GM23338 (cell line): Measurements from ENCODE around the gene SFRP5. TPM values are rescaled to one million over a fixed set of nuclear protein-coding genes. Genes with fewer than 3 reads are reported as not detected.

Experiments
- ATAC-seq: fragments of 200-7000 bp; cut with Tn5 transposase; 3 replicates; pipeline ENCODE4 v1.9.1; 2020
- DNase-seq: peaks from one replicate; pipeline ENCODE4 v3.0.0-alpha.2; 2015; ENCODE audit warnings: low spot score
- H2AFZ ChIP-seq: fragments of 200-600 bp; sonication (generic); 2 replicates; pipeline ENCODE4 v1.8.0; 2016; ENCODE audit warnings: antibody characterized with exemption, mild to moderate bottlenecking, moderate library complexity
- H3F3A ChIP-seq: fragments of 200-600 bp; sonication (generic); replicated peaks from 2 replicates; pipeline ENCODE4 v1.8.0; 2017; ENCODE audit warnings: antibody characterized with exemption, mixed run types, low read depth
- H3K27ac ChIP-seq: fragments of 200-600 bp; sonication (generic); 2 replicates; pipeline ENCODE4 v1.6.1; 2016; ENCODE audit warnings: low read depth
- H3K27me3 ChIP-seq: fragments of 200-600 bp; sonication (generic); 2 replicates; pipeline ENCODE4 v1.8.0; 2016; ENCODE audit warnings: mild to moderate bottlenecking, mixed run types, moderate library complexity; ENCODE audit not compliant: insufficient read depth
- H3K36me3 ChIP-seq: fragments of 200-600 bp; sonication (generic); 2 replicates; pipeline ENCODE4 v1.8.0; 2016; ENCODE audit warnings: mild to moderate bottlenecking; ENCODE audit not compliant: insufficient read depth
- H3K4me1 ChIP-seq: fragments of 200-600 bp; sonication (generic); 2 replicates; pipeline ENCODE4 v1.8.0; 2016; ENCODE audit warnings: mild to moderate bottlenecking, moderate library complexity; ENCODE audit not compliant: insufficient read depth
- H3K4me2 ChIP-seq: fragments of 200-600 bp; sonication (generic); 2 replicates; pipeline ENCODE4 v1.7.1; 2017; ENCODE audit warnings: mixed run types
- H3K4me3 ChIP-seq: fragments of 200-600 bp; sonication (generic); 2 replicates; pipeline ENCODE4 v1.6.1; 2016; ENCODE audit warnings: mixed run types
- H3K79me2 ChIP-seq: fragments of 200-600 bp; sonication (generic); replicated peaks from 2 replicates; pipeline ENCODE4 v1.8.0; 2017; ENCODE audit warnings: mild to moderate bottlenecking; ENCODE audit not compliant: insufficient read depth
- H3K9me2 ChIP-seq: fragments of 200-600 bp; sonication (generic); 2 replicates; pipeline ENCODE4 v1.8.0; 2017; ENCODE audit not compliant: insufficient read depth
- H4K20me1 ChIP-seq: fragments of 200-600 bp; sonication (generic); replicated peaks from 2 replicates; pipeline ENCODE4 v1.8.0; 2017; ENCODE audit warnings: mild to moderate bottlenecking; ENCODE audit not compliant: insufficient read depth
- H3K27ac Mint-ChIP-seq: 2 replicates; pipeline ENCODE4 v1.8.0; 2020; ENCODE audit warnings: inconsistent platforms, mild to moderate bottlenecking, moderate library complexity, mixed read lengths
- H3K27me3 Mint-ChIP-seq: 3 replicates; pipeline ENCODE4 v1.8.0; 2022; ENCODE audit warnings: low read depth, mild to moderate bottlenecking, moderate library complexity, mixed read lengths, inconsistent platforms; ENCODE audit not compliant: insufficient read depth, poor library complexity
- H3K36me3 Mint-ChIP-seq: 3 replicates; pipeline ENCODE4 v1.8.0; 2021; ENCODE audit warnings: low read depth, mild to moderate bottlenecking, inconsistent platforms, moderate library complexity, mixed read lengths
- H3K4me1 Mint-ChIP-seq: 3 replicates; pipeline ENCODE4 v1.8.0; 2020; ENCODE audit warnings: mild to moderate bottlenecking, inconsistent platforms, mixed read lengths
- H3K4me3 Mint-ChIP-seq: 3 replicates; pipeline ENCODE4 v1.8.0; 2021; ENCODE audit warnings: moderate library complexity, mild to moderate bottlenecking, inconsistent platforms, mixed read lengths
- H3K9me3 Mint-ChIP-seq: 3 replicates; pipeline ENCODE4 v1.8.0; 2020; ENCODE audit warnings: moderate library complexity, mild to moderate bottlenecking, inconsistent platforms, mixed read lengths
- CREB1 ChIP-seq: fragments of 250-450 bp; sonication (Bioruptor Pico); IDR thresholded peaks from 2 replicates; pipeline ENCODE4 v1.5.0; 2020; ENCODE audit warnings: low read depth, mild to moderate bottlenecking, moderate library complexity
- CTCF ChIP-seq, 2 experiments: fragments of 200-600 bp in 1 of 2; sonication (generic) in 1 of 2; conservative IDR thresholded peaks; 2 replicates each; pipeline versions ENCODE4 v1.5.1 to v1.6.1; 2016 to 2017; ENCODE audit warnings: antibody characterized with exemption in 2 of 2, low read depth in 2 of 2, mild to moderate bottlenecking in 2 of 2, moderate library complexity in 1 of 2
- ETS1 ChIP-seq: IDR thresholded peaks from 2 replicates; pipeline ENCODE4 v1.6.1; 2016; ENCODE audit warnings: antibody characterized with exemption
- EZH2phosphoT487 ChIP-seq: fragments of 200-600 bp; sonication (generic); IDR thresholded peaks from one replicate; pipeline ENCODE4 v1.8.1; 2018; ENCODE audit warnings: antibody characterized with exemption; ENCODE audit not compliant: unreplicated experiment
- JUNB ChIP-seq: IDR thresholded peaks from one replicate; pipeline ENCODE4 v1.6.1; 2016; ENCODE audit warnings: antibody characterized with exemption; ENCODE audit not compliant: unreplicated experiment
- ZNF114 ChIP-seq: fragments of 250-450 bp; sonication (Bioruptor Pico); IDR thresholded peaks from 2 replicates; pipeline ENCODE4 v1.5.0; 2020; ENCODE audit warnings: mild to moderate bottlenecking, moderate library complexity
- ZNF331 ChIP-seq: fragments of 250-450 bp; sonication (Bioruptor Pico); IDR thresholded peaks from 2 replicates; pipeline ENCODE4 v1.5.0; 2020; ENCODE audit warnings: low read depth, mild to moderate bottlenecking, moderate library complexity
- ZNF462 ChIP-seq: fragments of 250-450 bp; sonication (Bioruptor Pico); IDR thresholded peaks from 2 replicates; pipeline ENCODE4 v1.5.0; 2020; ENCODE audit warnings: mild to moderate bottlenecking, moderate library complexity
- polyA plus RNA-seq: library from polyadenylated mRNA; unstranded; fragments of >200 nt; fragmentation: Nextera tagmentation; extraction: Ambion mirVana; gene quantifications from 2 replicates; pipeline ENCODE4 v1.2.1, GENCODE V29; 2016
- total RNA-seq: library from RNA; depleted of rRNA; stranded (reverse); fragments of >200 nt; shearing (Covaris generic); gene quantifications from 2 replicates; pipeline ENCODE4 v1.2.3, GENCODE V29; 2014

SFRP5 gene
- total and polyA plus RNA-seq, 2 experiments from 2014 or later = 2.4 to 3.5 TPM

GRCh38 chr10:97747573-97747972 lies 24.2 kb downstream of the SFRP5 start (continued):
- TF ChIP-seq JUNB = no peak

DNA sequence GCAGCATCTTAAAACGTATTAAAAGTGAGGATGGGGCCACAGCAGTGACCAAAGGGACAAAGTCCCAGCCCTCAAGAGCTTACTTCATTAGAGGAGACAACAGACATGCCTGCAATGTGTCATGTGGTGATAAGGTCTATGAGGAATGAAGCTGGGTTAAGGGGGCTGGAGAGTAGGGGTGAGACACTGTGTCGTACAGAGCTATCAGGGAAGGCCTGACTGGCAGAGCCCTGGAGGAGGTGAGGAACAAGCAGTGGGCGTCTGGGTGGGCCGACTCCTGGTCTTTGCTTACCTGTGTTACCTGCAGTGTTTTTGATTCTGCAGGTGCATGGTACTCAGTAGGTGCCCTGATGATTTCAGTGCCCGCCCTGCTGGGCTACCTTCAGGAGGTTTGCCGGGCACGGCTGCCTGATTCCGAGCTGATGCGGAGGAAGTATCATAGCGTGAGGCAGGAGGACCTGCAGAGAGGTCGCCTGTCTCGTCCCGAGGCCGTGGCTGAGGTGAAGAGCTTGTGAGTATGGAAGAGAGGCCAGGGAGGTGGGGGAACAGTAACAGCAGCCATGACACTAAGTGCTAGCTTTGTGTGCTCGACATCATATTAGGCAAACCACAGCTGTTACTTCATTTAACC lies 27.3 kb downstream of the SFRP5 start:
- Histone ChIP-seq H3K36me3 (peaks cover 22% of the 10 kb centered on the region), H3K79me2 (peaks cover 38% of the 10 kb centered on the region), H3K4me2 (no peak overlapping the region), H4K20me1 (peaks cover 12% of the 10 kb centered on the region; the same call in 1 of the 2 replicates), H3F3A (no peaks in the 10 kb centered on the region), H3K27ac (no peak overlapping the region), H3K4me1 (no peaks in the 10 kb centered on the region), H3K4me3 (no peak overlapping the region), H3K9me2 (no peaks in the 10 kb centered on the region), H3K27me3 (no peaks in the 10 kb centered on the region), H2AFZ (no peak overlapping the region)
- Mint-ChIP-seq H3K27ac (no peak overlapping the region), H3K36me3 (peaks cover 67% of the 10 kb centered on the region), H3K9me3 (no peaks in the 10 kb centered on the region), H3K4me3 (no peak overlapping the region), H3K4me1 (no peaks in the 10 kb centered on the region; the same call in 2 of the 3 replicates), H3K27me3 (no peaks in the 10 kb centered on the region)
- TF ChIP-seq ETS1 (no peak), ZNF114 (CRISPR knock-in tag) (no peak), EZH2phosphoT487 (no peak), ZNF331 (CRISPR knock-in tag) (no peak), CREB1 (CRISPR knock-in tag) (no peak)
- ATAC-seq = no peak
- DNase-seq = no peak

- peaks cover 3% of the 10 kb centered on the region for H3K4me1 Mint-ChIP-seq
- H3K9me3 Mint-ChIP-seq = no peaks in the 10 kb centered on the region
- peaks cover 22% of the 10 kb centered on the region for H3K36me3 ChIP-seq
- H3K27me3 Mint-ChIP-seq = no peaks in the 10 kb centered on the region
- H3K79me2 ChIP-seq = peaks cover 49% of the 10 kb centered on the region
- H3K4me2 ChIP-seq = no peak overlapping the region
- H4K20me1 ChIP-seq = peaks cover 14% of the 10 kb centered on the region
- no peak overlapping the region for H3K27ac Mint-ChIP-seq
- H3K27ac ChIP-seq = no peak overlapping the region
- DNase-seq (no peak), ATAC-seq (no peak)
- H2AFZ ChIP-seq = no peak overlapping the region
- no peaks in the 10 kb centered on the region for H3K9me2 ChIP-seq
- H3K4me1 ChIP-seq = no peaks in the 10 kb centered on the region
- H3K4me3 ChIP-seq = no peak overlapping the region
- no peaks in the 10 kb centered on the region for H3F3A ChIP-seq
- no peaks in the 10 kb centered on the region for H3K27me3 ChIP-seq
- peaks cover 70% of the 10 kb centered on the region for H3K36me3 Mint-ChIP-seq
- no peak overlapping the region for H3K4me3 Mint-ChIP-seq
- no peak for TF ChIP-seq ZNF462 (CRISPR knock-in tag)
- no peak for TF ChIP-seq EZH2phosphoT487
- no peak for TF ChIP-seq CTCF (conservative IDR thresholded peaks at IDR 0.05; ENCODE audit: low read depth in 2 of 2)
Measured at GRCh38 chr10:97743169-97743943, 28.4 kb downstream of the SFRP5 start.
